ENCODE measurements around the gene UNCX. TPM values are rescaled to one million over a fixed set of nuclear protein-coding genes. Genes with fewer than 3 reads are reported as not detected.
"Not testable (repeated sequence)": the region's sequence is repeated elsewhere in the genome, so short reads cannot be mapped to it uniquely, and the experiment has no call there.

UNCX gene
- total and polyA plus RNA-seq, 11 donors, result not detected

DNA sequence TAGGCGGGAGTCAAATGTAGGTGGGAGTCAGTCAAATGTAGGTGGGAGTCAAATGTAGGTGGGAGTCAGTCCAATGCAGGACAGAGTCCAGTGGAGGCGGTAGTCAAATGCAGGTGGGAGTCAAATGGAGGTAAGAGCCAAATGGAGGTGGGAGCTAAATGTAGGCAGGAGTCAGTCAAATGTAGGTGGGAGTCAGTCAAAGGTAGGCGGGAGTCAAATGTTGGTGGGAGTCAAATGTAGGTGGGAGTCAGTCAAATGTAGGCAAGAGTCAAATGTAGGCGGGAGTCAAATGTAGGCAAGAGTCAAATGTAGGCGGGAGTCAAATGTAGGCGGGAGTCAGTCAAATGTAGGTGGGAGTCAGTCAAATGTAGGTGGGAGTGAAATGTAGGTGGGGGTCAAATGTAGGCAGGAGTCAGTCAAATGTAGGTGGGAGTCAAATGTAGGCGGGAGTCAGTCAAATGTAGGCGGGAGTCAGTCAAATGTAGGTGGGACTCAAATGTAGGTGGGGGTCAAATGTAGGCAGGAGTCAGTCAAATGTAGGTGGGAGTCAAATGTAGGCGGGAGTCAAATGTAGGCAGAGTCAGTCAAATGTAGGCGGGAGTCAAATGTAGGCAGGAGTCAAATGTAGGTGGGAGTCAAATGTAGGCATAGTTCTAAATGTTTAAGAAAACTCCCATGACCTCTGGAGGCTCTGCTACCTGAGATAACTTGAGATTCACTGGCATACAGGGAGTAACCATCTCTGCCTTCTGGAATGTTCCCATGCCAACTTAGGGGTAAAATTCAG is 42.5 kb upstream of the UNCX start:
- TF ChIP-seq, protein P1, sequence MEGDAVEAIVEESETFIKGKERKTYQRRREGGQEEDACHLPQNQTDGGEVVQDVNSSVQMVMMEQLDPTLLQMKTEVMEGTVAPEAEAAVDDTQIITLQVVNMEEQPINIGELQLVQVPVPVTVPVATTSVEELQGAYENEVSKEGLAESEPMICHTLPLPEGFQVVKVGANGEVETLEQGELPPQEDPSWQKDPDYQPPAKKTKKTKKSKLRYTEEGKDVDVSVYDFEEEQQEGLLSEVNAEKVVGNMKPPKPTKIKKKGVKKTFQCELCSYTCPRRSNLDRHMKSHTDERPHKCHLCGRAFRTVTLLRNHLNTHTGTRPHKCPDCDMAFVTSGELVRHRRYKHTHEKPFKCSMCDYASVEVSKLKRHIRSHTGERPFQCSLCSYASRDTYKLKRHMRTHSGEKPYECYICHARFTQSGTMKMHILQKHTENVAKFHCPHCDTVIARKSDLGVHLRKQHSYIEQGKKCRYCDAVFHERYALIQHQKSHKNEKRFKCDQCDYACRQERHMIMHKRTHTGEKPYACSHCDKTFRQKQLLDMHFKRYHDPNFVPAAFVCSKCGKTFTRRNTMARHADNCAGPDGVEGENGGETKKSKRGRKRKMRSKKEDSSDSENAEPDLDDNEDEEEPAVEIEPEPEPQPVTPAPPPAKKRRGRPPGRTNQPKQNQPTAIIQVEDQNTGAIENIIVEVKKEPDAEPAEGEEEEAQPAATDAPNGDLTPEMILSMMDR (IDR thresholded peaks at IDR 0.05), result no peak
- TF ChIP-seq POLR2A (IDR thresholded peaks at IDR 0.05), result no peak
- Histone ChIP-seq H3K27ac (no peak overlapping the region), H3K36me3 (no peaks in the 10 kb centered on the region), H3K27me3 (peaks cover 0 to 36% (median 16%) of the 10 kb centered on the region in 9 donors), H3K4me1 (peaks cover 0 to 8% (median 0%) of the 10 kb centered on the region in 12 donors), H3K4me3 (no peak overlapping the region), H3K9me3 (no peaks in the 10 kb centered on the region)
- DNase-seq, result no peak
- WGBS, 4 donors, result 91 to 97% (median 94%) methylated on average over 10 of the region's 10 CpGs
- no peak for ATAC-seq
- intact Hi-C loops (cut with DNase I), result loop anchor here in 1 of 10 donors (5.0 kb wide), 1 partner anchor 242 kb away; no protein-coding TSS in a partner anchor

DNA sequence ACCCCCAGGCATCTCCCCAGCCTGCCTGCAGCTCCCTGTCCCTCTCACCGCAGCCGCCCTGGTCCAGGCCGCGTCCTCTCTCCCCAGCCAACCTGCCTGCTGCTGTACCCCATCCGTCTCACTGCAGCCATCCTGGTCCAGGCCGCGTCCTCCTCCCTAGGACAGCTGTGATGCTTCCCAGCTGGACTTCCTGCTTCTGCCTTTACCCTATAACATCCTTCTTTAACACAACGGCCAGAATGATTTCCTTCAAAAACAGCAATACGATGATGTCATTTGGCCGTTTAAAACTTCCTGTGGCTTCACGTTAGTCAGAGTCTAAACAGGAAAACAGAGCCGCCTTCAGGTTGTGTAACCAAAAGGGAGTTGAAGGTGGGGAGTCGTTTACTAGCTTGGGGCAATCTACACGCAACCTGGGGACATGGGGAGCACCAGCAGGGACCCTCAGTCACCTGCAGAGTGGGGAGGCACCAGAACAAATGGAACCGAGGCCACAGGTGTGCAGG is 40.4 kb upstream of the UNCX start:
- intact Hi-C loops (cut with DNase I), result loop anchor here in 1 of 10 donors (5.0 kb wide), 1 partner anchor 240 kb away; no protein-coding TSS in a partner anchor
- no peaks in the 10 kb centered on the region for H3K9me3 ChIP-seq
- TF ChIP-seq POLR2A (IDR thresholded peaks at IDR 0.05), result no peak
- TF ChIP-seq, protein P1 (IDR thresholded peaks at IDR 0.05), result no peak
- H3K4me3 ChIP-seq, result no peak overlapping the region
- 38 to 45% (median 43%) methylated on average over 15 of the region's 15 CpGs for WGBS, 4 donors
- peaks cover 0 to 8% (median 0%) of the 10 kb centered on the region in 12 donors for H3K4me1 ChIP-seq
- DNase-seq (no peak), ATAC-seq (peak in 1 of 4 donors; percentile 68)
- no peaks in the 10 kb centered on the region for H3K36me3 ChIP-seq
- peaks cover 0 to 25% (median 6%) of the 10 kb centered on the region in 9 donors for H3K27me3 ChIP-seq
- H3K27ac ChIP-seq, result no peak overlapping the region

DNA sequence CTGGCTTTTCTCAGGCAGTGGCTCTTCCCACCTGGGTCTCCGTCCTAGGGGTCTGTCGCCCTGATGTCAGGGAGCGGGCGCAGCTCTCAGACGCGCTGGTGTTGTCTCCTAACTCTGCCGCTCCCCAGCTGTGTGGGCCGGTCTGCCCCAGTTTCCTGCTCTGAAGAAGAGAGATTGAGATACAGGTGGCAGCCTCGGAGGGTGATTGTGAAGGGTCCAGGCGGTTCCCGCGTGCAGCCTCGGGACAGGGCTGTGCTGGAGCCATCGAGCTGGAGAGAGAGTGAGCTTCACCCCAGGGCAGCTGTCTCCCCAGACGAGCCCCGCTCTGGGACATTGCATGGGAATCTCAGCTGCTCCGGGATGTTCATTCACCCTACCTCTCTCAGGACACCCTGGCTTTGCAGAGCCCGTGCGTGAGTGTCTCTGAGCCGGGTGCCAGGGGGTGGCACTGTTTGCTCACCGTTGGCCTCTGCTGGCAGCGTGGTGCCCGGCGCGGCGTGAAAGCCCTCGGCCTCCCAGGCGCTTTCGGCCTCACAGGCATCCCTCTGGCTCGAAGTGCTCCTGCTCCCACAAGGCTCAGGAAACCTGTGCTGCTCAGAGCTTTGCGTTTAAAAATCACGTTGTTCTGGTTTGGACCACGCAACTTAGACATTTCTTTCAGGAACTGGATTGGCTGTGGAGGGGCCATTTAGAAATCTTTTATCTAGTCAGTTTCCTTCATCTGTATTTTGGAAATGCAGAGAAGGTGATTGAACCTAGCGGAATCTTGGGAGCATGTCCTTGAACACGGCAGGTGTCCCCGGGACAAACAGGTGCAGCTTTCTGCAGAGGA is 38.9 kb upstream of the UNCX start:
- Histone ChIP-seq H3K4me1 (peaks cover 0 to 8% (median 0%) of the 10 kb centered on the region in 12 donors), H3K27me3 (peaks cover 0 to 23% (median 6%) of the 10 kb centered on the region in 9 donors), H3K9me3 (no peaks in the 10 kb centered on the region), H3K4me3 (no peak overlapping the region), H3K36me3 (no peaks in the 10 kb centered on the region), H3K27ac (no peak overlapping the region)
- DNase-seq, result peak; percentile 41 to 80 (median 55)
- ATAC-seq, result peak; percentile 71 to 94 (median 92)
- 38 to 60% (median 41%) methylated on average over 17 to 36 of the region's 36 CpGs for WGBS, 4 donors
- intact Hi-C loops (cut with DNase I), result loop anchor here in 2 of 10 donors (2.0 to 5.0 kb wide), 2 partner anchors 238 to 281 kb away; no protein-coding TSS in a partner anchor
- TF ChIP-seq, protein P1 (IDR thresholded peaks at IDR 0.05), result peak in 11 of 12 donors; percentile 16 to 61 (median 48)
- TF ChIP-seq POLR2A (IDR thresholded peaks at IDR 0.05), result no peak

DNA sequence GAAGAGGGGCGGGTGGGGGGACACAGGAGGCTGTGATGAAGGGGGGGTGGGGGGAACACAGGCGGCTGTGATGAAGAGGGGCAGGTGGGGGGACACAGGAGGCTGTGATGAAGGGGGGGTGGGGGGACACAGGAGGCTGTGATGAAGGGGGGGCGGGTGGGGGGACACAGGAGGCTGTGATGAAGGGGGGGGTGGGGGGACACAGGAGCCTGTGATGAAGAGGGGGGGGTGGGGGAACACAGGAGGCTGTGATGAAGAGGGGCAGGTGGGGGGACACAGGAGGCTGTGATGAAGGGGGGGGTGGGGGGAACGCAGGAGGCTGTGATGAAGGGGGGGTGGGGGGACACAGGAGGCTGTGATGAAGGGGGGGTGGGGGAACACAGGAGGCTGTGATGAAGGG is 36.2 kb upstream of the UNCX start:
- H3K4me3 ChIP-seq; H3K4me1 ChIP-seq; intact Hi-C loops (cut with DNase I); H3K9me3 ChIP-seq; H3K36me3 ChIP-seq; DNase-seq; H3K27ac ChIP-seq; ATAC-seq: not testable (repeated sequence)
- 13 to 17% methylated on average over 2 of the region's 4 CpGs; no CpG with 5 or more reads in 2 of the 4 donors for WGBS, 4 donors
- H3K27me3 ChIP-seq, result peaks cover 0 to 43% (median 10%) of the 10 kb centered on the region in 9 donors

Measured in heart left ventricle (tissue), 16 donors.